Measurements from ENCODE around the gene MUSTN1. TPM values are rescaled to one million over a fixed set of nuclear protein-coding genes. Genes with fewer than 3 reads are reported as not detected.

Gene MUSTN1
- total RNA-seq, 1 donor from 2014 or later, result 6.9 TPM

GRCh38 chr3:52817860-52818259 lies 17.0 kb downstream of the MUSTN1 start:
- H3K36me3 Mint-ChIP-seq (ENCODE audit: low read depth), result no peaks in the 10 kb centered on the region
- no peaks in the 10 kb centered on the region for H3K9me3 Mint-ChIP-seq (ENCODE audit: low read depth)
- no peak for DNase-seq (ENCODE audit: low spot score)
- no peaks in the 10 kb centered on the region for H3K4me1 Mint-ChIP-seq (ENCODE audit: low read depth)
- no peak overlapping the region for H3K27ac Mint-ChIP-seq (ENCODE audit: unreplicated experiment)
- H3K27me3 Mint-ChIP-seq (ENCODE audit: low read depth), result no peaks in the 10 kb centered on the region
- TF ChIP-seq, protein P1, sequence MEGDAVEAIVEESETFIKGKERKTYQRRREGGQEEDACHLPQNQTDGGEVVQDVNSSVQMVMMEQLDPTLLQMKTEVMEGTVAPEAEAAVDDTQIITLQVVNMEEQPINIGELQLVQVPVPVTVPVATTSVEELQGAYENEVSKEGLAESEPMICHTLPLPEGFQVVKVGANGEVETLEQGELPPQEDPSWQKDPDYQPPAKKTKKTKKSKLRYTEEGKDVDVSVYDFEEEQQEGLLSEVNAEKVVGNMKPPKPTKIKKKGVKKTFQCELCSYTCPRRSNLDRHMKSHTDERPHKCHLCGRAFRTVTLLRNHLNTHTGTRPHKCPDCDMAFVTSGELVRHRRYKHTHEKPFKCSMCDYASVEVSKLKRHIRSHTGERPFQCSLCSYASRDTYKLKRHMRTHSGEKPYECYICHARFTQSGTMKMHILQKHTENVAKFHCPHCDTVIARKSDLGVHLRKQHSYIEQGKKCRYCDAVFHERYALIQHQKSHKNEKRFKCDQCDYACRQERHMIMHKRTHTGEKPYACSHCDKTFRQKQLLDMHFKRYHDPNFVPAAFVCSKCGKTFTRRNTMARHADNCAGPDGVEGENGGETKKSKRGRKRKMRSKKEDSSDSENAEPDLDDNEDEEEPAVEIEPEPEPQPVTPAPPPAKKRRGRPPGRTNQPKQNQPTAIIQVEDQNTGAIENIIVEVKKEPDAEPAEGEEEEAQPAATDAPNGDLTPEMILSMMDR (IDR thresholded peaks at IDR 0.05), result no peak
- H3K4me3 Mint-ChIP-seq (ENCODE audit: unreplicated experiment), result no peak overlapping the region

GRCh38 chr3:52817221-52817620 lies 17.6 kb downstream of the MUSTN1 start:
- TF ChIP-seq, protein P1 (IDR thresholded peaks at IDR 0.05), result no peak
- no peak for DNase-seq (ENCODE audit: low spot score)
- Mint-ChIP-seq H3K27ac (ENCODE audit: unreplicated experiment) (no peak overlapping the region), H3K4me1 (ENCODE audit: low read depth) (no peaks in the 10 kb centered on the region), H3K4me3 (ENCODE audit: unreplicated experiment) (no peak overlapping the region), H3K27me3 (ENCODE audit: low read depth) (no peaks in the 10 kb centered on the region), H3K9me3 (ENCODE audit: low read depth) (no peaks in the 10 kb centered on the region), H3K36me3 (ENCODE audit: low read depth) (no peaks in the 10 kb centered on the region)

DNA sequence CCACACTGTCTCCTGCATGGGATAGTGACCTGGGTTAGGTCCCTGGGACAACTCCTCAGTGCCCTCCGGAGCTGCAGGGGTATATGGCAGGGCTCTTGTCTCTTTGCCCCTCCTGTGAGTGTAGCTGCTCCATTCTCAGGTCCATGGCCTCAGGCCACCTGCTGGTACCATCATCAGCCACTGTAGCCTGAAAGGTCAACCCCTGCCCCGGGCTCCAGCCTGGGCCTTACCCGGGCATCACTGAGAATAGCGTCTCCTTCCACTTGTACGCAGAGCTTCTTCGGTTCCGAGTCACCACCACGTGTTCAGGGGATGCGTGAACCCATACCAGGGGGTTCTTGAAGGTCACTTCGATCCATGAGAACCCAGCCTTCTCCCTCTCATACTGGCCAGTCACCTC lies 18.2 kb downstream of the MUSTN1 start:
- Mint-ChIP-seq H3K4me1 (ENCODE audit: low read depth) (no peaks in the 10 kb centered on the region), H3K27me3 (ENCODE audit: low read depth) (no peaks in the 10 kb centered on the region), H3K4me3 (ENCODE audit: unreplicated experiment) (no peak overlapping the region), H3K9me3 (ENCODE audit: low read depth) (no peaks in the 10 kb centered on the region), H3K27ac (ENCODE audit: unreplicated experiment) (no peak overlapping the region), H3K36me3 (ENCODE audit: low read depth) (no peaks in the 10 kb centered on the region)
- DNase-seq (ENCODE audit: low spot score), result no peak
- TF ChIP-seq, protein P1 (IDR thresholded peaks at IDR 0.05), result no peak

DNA sequence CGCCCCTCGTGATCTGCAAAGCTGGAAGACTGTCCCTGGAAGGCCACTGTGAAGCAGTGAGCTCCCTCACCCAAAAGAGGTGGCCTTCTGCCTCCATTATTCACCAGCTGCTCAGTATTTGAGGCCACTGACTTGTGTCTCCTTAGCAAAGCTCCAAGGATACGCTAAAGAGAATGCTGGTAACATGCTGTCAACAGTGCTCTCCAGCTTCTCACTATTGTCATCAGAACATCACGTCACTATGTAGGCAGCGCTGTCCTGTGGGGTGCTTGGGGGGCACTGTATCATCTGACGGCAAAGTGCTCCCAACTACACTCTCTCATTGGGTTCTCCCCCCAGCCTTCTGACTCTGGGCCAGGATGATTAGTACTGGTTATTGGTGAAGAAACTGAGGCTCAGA lies 18.6 kb downstream of the MUSTN1 start:
- TF ChIP-seq, protein P1 (IDR thresholded peaks at IDR 0.05), result no peak
- H3K27ac Mint-ChIP-seq (ENCODE audit: unreplicated experiment), result no peak overlapping the region
- H3K4me3 Mint-ChIP-seq (ENCODE audit: unreplicated experiment), result no peak overlapping the region
- H3K9me3 Mint-ChIP-seq (ENCODE audit: low read depth), result no peaks in the 10 kb centered on the region
- no peaks in the 10 kb centered on the region for H3K27me3 Mint-ChIP-seq (ENCODE audit: low read depth)
- no peak for DNase-seq (ENCODE audit: low spot score)
- H3K36me3 Mint-ChIP-seq (ENCODE audit: low read depth), result no peaks in the 10 kb centered on the region
- H3K4me1 Mint-ChIP-seq (ENCODE audit: low read depth), result no peaks in the 10 kb centered on the region

DNA sequence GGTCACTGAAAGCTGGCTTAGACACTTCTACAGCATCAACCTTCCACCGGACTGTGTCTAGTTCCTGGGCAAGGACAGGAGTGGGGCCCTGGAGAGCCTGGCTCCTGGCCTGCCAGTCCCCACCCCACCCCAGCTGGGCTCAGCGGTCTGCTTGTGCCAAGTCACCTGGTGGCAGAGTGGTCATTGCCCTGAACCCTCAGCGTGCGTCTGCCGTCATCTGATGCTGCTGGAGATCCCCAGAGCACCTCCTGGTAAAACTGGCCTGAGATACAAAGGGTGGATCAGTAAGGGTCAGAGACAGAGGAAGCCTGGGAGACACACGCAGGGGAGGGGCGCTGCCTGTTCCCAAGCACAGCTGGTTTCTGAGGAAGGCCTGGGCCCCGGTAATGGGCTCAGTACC lies 21.0 kb downstream of the MUSTN1 start:
- no peak overlapping the region for H3K27ac Mint-ChIP-seq (ENCODE audit: unreplicated experiment)
- TF ChIP-seq, protein P1 (IDR thresholded peaks at IDR 0.05), result no peak
- H3K27me3 Mint-ChIP-seq (ENCODE audit: low read depth), result no peaks in the 10 kb centered on the region
- H3K9me3 Mint-ChIP-seq (ENCODE audit: low read depth), result no peaks in the 10 kb centered on the region
- H3K4me1 Mint-ChIP-seq (ENCODE audit: low read depth), result no peaks in the 10 kb centered on the region
- H3K4me3 Mint-ChIP-seq (ENCODE audit: unreplicated experiment), result no peak overlapping the region
- no peaks in the 10 kb centered on the region for H3K36me3 Mint-ChIP-seq (ENCODE audit: low read depth)
- no peak for DNase-seq (ENCODE audit: low spot score)
